ENCODE results near the gene F2RL3.

F2RL3 gene

GRCh38 chr19:16892436-16892835 lies 3.6 kb downstream of the F2RL3 start (continued):
- TF ChIP-seq POU6F1 (CRISPR knock-in tag; IDR thresholded peaks at IDR 0.05; ENCODE audit: borderline replicate concordance, low read depth) (no peak), ISL1 (CRISPR knock-in tag; IDR thresholded peaks at IDR 0.05) (no peak), CSDC2 (CRISPR knock-in tag; IDR thresholded peaks at IDR 0.05) (no peak), CSRNP3 (CRISPR knock-in tag; IDR thresholded peaks at IDR 0.05) (no peak), TSHZ2 (CRISPR knock-in tag; IDR thresholded peaks at IDR 0.05) (no peak), OSR1 (CRISPR knock-in tag; IDR thresholded peaks at IDR 0.05) (no peak), ZC3H10 (CRISPR knock-in tag; IDR thresholded peaks at IDR 0.05) (no peak)

- TF ChIP-seq SNAI2 (CRISPR knock-in tag; IDR thresholded peaks at IDR 0.05) (no peak), ISL1 (CRISPR knock-in tag; IDR thresholded peaks at IDR 0.05) (no peak), ZNF70 (CRISPR knock-in tag; IDR thresholded peaks at IDR 0.05) (no peak), CREB5 (CRISPR knock-in tag; IDR thresholded peaks at IDR 0.05; ENCODE audit: low read depth) (no peak), ZNF565 (CRISPR knock-in tag; conservative IDR thresholded peaks at IDR 0.05; ENCODE audit: low read depth) (no peak), OSR1 (CRISPR knock-in tag; IDR thresholded peaks at IDR 0.05) (no peak), PATZ1 (CRISPR knock-in tag; IDR thresholded peaks at IDR 0.05; ENCODE audit: borderline replicate concordance) (no peak), GLIS3 (CRISPR knock-in tag; IDR thresholded peaks at IDR 0.05) (no peak)
- no peak for ATAC-seq
Observed at GRCh38 chr19:16892868-16893685, 4.3 kb downstream of the F2RL3 start.

- no peak for ATAC-seq
- TF ChIP-seq OSR1 (CRISPR knock-in tag; IDR thresholded peaks at IDR 0.05) = no peak
- TF ChIP-seq RARB (CRISPR knock-in tag; IDR thresholded peaks at IDR 0.05) = no peak
- TF ChIP-seq ESRRG (CRISPR knock-in tag; IDR thresholded peaks at IDR 0.05) = no peak
- no peak for TF ChIP-seq SNAI2 (CRISPR knock-in tag; IDR thresholded peaks at IDR 0.05)
- no peak for TF ChIP-seq TOX (CRISPR knock-in tag; IDR thresholded peaks at IDR 0.05; ENCODE audit: borderline replicate concordance)
- no peak for TF ChIP-seq TCF4 (CRISPR knock-in tag; IDR thresholded peaks at IDR 0.05; ENCODE audit: borderline replicate concordance)
- no peak for TF ChIP-seq ZFP30 (CRISPR knock-in tag; IDR thresholded peaks at IDR 0.05)
- TF ChIP-seq PPARA (CRISPR knock-in tag; IDR thresholded peaks at IDR 0.05; ENCODE audit: borderline replicate concordance) = no peak
- no peak for TF ChIP-seq BACH2 (CRISPR knock-in tag; IDR thresholded peaks at IDR 0.05; ENCODE audit: borderline replicate concordance)
- no peak for TF ChIP-seq PATZ1 (CRISPR knock-in tag; IDR thresholded peaks at IDR 0.05; ENCODE audit: borderline replicate concordance)
- no peak for TF ChIP-seq CSDC2 (CRISPR knock-in tag; IDR thresholded peaks at IDR 0.05)
- no peak for TF ChIP-seq ZC3H10 (CRISPR knock-in tag; IDR thresholded peaks at IDR 0.05)
- no peak for TF ChIP-seq POU6F1 (CRISPR knock-in tag; IDR thresholded peaks at IDR 0.05; ENCODE audit: borderline replicate concordance, low read depth)
- TF ChIP-seq ZFP3 (CRISPR knock-in tag; IDR thresholded peaks at IDR 0.05) = no peak
- no peak for TF ChIP-seq ZNF565 (CRISPR knock-in tag; conservative IDR thresholded peaks at IDR 0.05; ENCODE audit: low read depth)
- no peak for TF ChIP-seq ZNF70 (CRISPR knock-in tag; IDR thresholded peaks at IDR 0.05)
- no peak for TF ChIP-seq CSRNP3 (CRISPR knock-in tag; IDR thresholded peaks at IDR 0.05)
Observed at GRCh38 chr19:16893686-16893989, 4.8 kb downstream of the F2RL3 start.

All from SK-N-SH treated with all-trans-retinoic acid at 6 μM for 48 hours (cell line).